Ascending aorta (tissue), 2 donors: ENCODE data around the gene FN1. TPM values are rescaled to one million over a fixed set of nuclear protein-coding genes. Genes with fewer than 3 reads are reported as not detected.

Experiments used
- DNase-seq, 2 donors: peaks; one replicate each; pipeline ENCODE4 v3.0.0-alpha.2; 2019; ENCODE audit warnings: low spot score in 2 of 2
- H3K27ac ChIP-seq, 2 donors: fragments of 200-600 bp; sonication (generic); one replicate each; pipeline ENCODE4 v1.5.1; 2016 to 2017; ENCODE audit warnings: mild to moderate bottlenecking in 1 of 2
- H3K27me3 ChIP-seq: fragments of 200-600 bp; sonication (generic); one replicate; pipeline ENCODE4 v1.5.1; 2017
- H3K36me3 ChIP-seq, 2 donors: fragments of 200-600 bp; sonication (generic); one replicate each; pipeline ENCODE4 v1.5.1; 2016
- H3K4me1 ChIP-seq, 2 donors: fragments of 200-600 bp; sonication (generic); one replicate each; pipeline ENCODE4 v1.5.1; 2016 to 2017; ENCODE audit warnings: mild to moderate bottlenecking in 1 of 2
- H3K4me3 ChIP-seq, 2 donors: fragments of 200-600 bp; sonication (generic); one replicate each; pipeline ENCODE4 v1.5.1; 2016 to 2017; ENCODE audit warnings: mild to moderate bottlenecking in 1 of 2
- H3K9me3 ChIP-seq, 2 donors: fragments of 200-600 bp; sonication (generic); one replicate each; pipeline ENCODE4 v1.5.1; 2016
- CTCF ChIP-seq, 3 experiments: fragments of 200-600 bp in 2 of 3; fragments of 450-650 bp in 1 of 3; sonication (generic) in 2 of 3; IDR thresholded peaks; one replicate each; pipeline ENCODE4 v1.5.1; 2016 to 2019; ENCODE audit warnings: antibody characterized with exemption in 3 of 3, mild to moderate bottlenecking in 1 of 3, moderate library complexity in 1 of 3
- intact Hi-C: fragments of 100-400 bp; cut with DNase I; formaldehyde crosslinking; loops from one replicate; pipeline ENCODE4 v1.15.1; 2023
- total RNA-seq: library from RNA; depleted of rRNA; stranded (reverse); fragments of >200 nt; gene quantifications from one replicate; pipeline ENCODE4 v1.1.0, GENCODE V29; 2016

The FN1 gene
- total RNA-seq, 1 donor from 2014 or later = 5,098 TPM

GRCh38 chr2:215425021-215425782 is 10.7 kb downstream of the FN1 start:
- intact Hi-C loops = no loop called here
- H3K27ac ChIP-seq = no peak overlapping the region
- no peak for TF ChIP-seq CTCF (IDR thresholded peaks at IDR 0.05)
- H3K36me3 ChIP-seq = peaks cover 76 to 97% of the 10 kb centered on the region in 2 donors
- no peaks in the 10 kb centered on the region for H3K27me3 ChIP-seq
- DNase-seq = no peak
- H3K9me3 ChIP-seq = no peaks in the 10 kb centered on the region
- H3K4me1 ChIP-seq = peaks cover 4 to 14% of the 10 kb centered on the region in 2 donors
- H3K4me3 ChIP-seq = no peak overlapping the region

- TF ChIP-seq CTCF (IDR thresholded peaks at IDR 0.05) = no peak
- Histone ChIP-seq H3K27me3 (no peaks in the 10 kb centered on the region), H3K27ac (peak overlapping the region in 1 of 2 donors; percentile 71), H3K4me3 (peak overlapping the region in 1 of 2 donors; percentile 6), H3K9me3 (no peaks in the 10 kb centered on the region), H3K4me1 (peaks cover 8 to 11% of the 10 kb centered on the region in 2 donors), H3K36me3 (peaks cover 82 to 97% of the 10 kb centered on the region in 2 donors)
- no peak for DNase-seq
- intact Hi-C loops = loop anchor here (5.0 kb wide), 1 partner anchor 57 kb away; no protein-coding TSS in a partner anchor
Measured at GRCh38 chr2:215423928-215424540, 11.8 kb downstream of the FN1 start.

- peaks cover 80 to 97% of the 10 kb centered on the region in 2 donors for H3K36me3 ChIP-seq
- no peaks in the 10 kb centered on the region for H3K9me3 ChIP-seq
- DNase-seq = no peak
- peak overlapping the region in 1 of 2 donors; percentile 71 for H3K27ac ChIP-seq
- no peak for TF ChIP-seq CTCF (IDR thresholded peaks at IDR 0.05)
- H3K4me3 ChIP-seq = no peak overlapping the region
- intact Hi-C loops = loop anchor here (5.0 kb wide), 1 partner anchor 56 kb away; no protein-coding TSS in a partner anchor
- peaks cover 13 to 17% of the 10 kb centered on the region in 2 donors for H3K4me1 ChIP-seq
- no peaks in the 10 kb centered on the region for H3K27me3 ChIP-seq
Measured at GRCh38 chr2:215423234-215423633, 12.6 kb downstream of the FN1 start.

- no peak for TF ChIP-seq CTCF (IDR thresholded peaks at IDR 0.05)
- Histone ChIP-seq H3K27ac (peak overlapping the region in 1 of 2 donors; percentile 45), H3K4me1 (peaks cover 9 to 18% of the 10 kb centered on the region in 2 donors), H3K27me3 (no peaks in the 10 kb centered on the region), H3K36me3 (peaks cover 81 to 97% of the 10 kb centered on the region in 2 donors), H3K4me3 (no peak overlapping the region), H3K9me3 (no peaks in the 10 kb centered on the region)
- no peak for DNase-seq
- intact Hi-C loops = loop anchor here (5.0 kb wide), 1 partner anchor 55 kb away; no protein-coding TSS in a partner anchor
Measured at GRCh38 chr2:215422676-215423075, 13.2 kb downstream of the FN1 start.

GRCh38 chr2:215421859-215422461 is 13.9 kb downstream of the FN1 start:
- intact Hi-C loops = loop anchor here (5.0 kb wide), 1 partner anchor 55 kb away; no protein-coding TSS in a partner anchor

More at GRCh38 chr2:215421859-215422461, 13.9 kb downstream of the FN1 start:
- H3K27me3 ChIP-seq = no peaks in the 10 kb centered on the region
- peak overlapping the region in 1 of 2 donors; percentile 19 for H3K4me3 ChIP-seq
- no peak for TF ChIP-seq CTCF (IDR thresholded peaks at IDR 0.05)
- no peak for DNase-seq
- peaks cover 82 to 95% of the 10 kb centered on the region in 2 donors for H3K36me3 ChIP-seq
- no peaks in the 10 kb centered on the region for H3K9me3 ChIP-seq
- H3K4me1 ChIP-seq = peaks cover 9 to 18% of the 10 kb centered on the region in 2 donors
- H3K27ac ChIP-seq = peak overlapping the region; percentile 8 to 45
